Measurements from ENCODE around the gene EIF4G3.

EIF4G3 gene

GRCh38 chr1:20992322-20993056, 184.2 kb downstream of the EIF4G3 start:
- no peaks in the 10 kb centered on the region for H3K27me3 ChIP-seq (ENCODE audit: control insufficient read depth, insufficient read depth, low read length)
- H3K4me3 ChIP-seq (ENCODE audit: low read depth, low read length), result no peak overlapping the region
- H3K27ac ChIP-seq (ENCODE audit: low read depth, low read length), result no peak overlapping the region
- no peaks in the 10 kb centered on the region for H3K36me3 ChIP-seq (ENCODE audit: control insufficient read depth, insufficient read depth, low read length)
- no peak overlapping the region for H3K9ac ChIP-seq (ENCODE audit: low read depth, low read length)
- H3K9me3 ChIP-seq (ENCODE audit: control insufficient read depth, insufficient read depth, low read length), result no peaks in the 10 kb centered on the region
- H3K4me1 ChIP-seq (ENCODE audit: control insufficient read depth, insufficient read depth, low read length), result peaks cover 13% of the 10 kb centered on the region; the same call in 1 of the 2 replicates

GRCh38 chr1:20988943-20989342, 187.8 kb downstream of the EIF4G3 start:
- Histone ChIP-seq H3K4me3 (ENCODE audit: low read depth, low read length) (no peak overlapping the region), H3K36me3 (ENCODE audit: control insufficient read depth, insufficient read depth, low read length) (no peaks in the 10 kb centered on the region), H3K27ac (ENCODE audit: low read depth, low read length) (no peak overlapping the region), H3K9ac (ENCODE audit: low read depth, low read length) (no peak overlapping the region), H3K4me1 (ENCODE audit: control insufficient read depth, insufficient read depth, low read length) (peaks cover 13% of the 10 kb centered on the region; the same call in 1 of the 2 replicates), H3K27me3 (ENCODE audit: control insufficient read depth, insufficient read depth, low read length) (no peaks in the 10 kb centered on the region), H3K9me3 (ENCODE audit: control insufficient read depth, insufficient read depth, low read length) (no peaks in the 10 kb centered on the region)

GRCh38 chr1:20987831-20988825, 188.6 kb downstream of the EIF4G3 start:
- Histone ChIP-seq H3K9ac (ENCODE audit: low read depth, low read length) (no peak overlapping the region), H3K36me3 (ENCODE audit: control insufficient read depth, insufficient read depth, low read length) (no peaks in the 10 kb centered on the region)

GRCh38 chr1:20983297-20983889, 193.3 kb downstream of the EIF4G3 start:
- H3K27ac ChIP-seq (ENCODE audit: low read depth, low read length), result no peak overlapping the region
- no peaks in the 10 kb centered on the region for H3K9me3 ChIP-seq (ENCODE audit: control insufficient read depth, insufficient read depth, low read length)
- peaks cover 4% of the 10 kb centered on the region; the same call in 1 of the 2 replicates for H3K36me3 ChIP-seq (ENCODE audit: control insufficient read depth, insufficient read depth, low read length)
- no peak overlapping the region for H3K9ac ChIP-seq (ENCODE audit: low read depth, low read length)
- H3K27me3 ChIP-seq (ENCODE audit: control insufficient read depth, insufficient read depth, low read length), result no peaks in the 10 kb centered on the region
- H3K4me3 ChIP-seq (ENCODE audit: low read depth, low read length), result no peak overlapping the region
- no peaks in the 10 kb centered on the region for H3K4me1 ChIP-seq (ENCODE audit: control insufficient read depth, insufficient read depth, low read length)

More at GRCh38 chr1:20987831-20988825, 188.6 kb downstream of the EIF4G3 start:
- Histone ChIP-seq H3K27ac (ENCODE audit: low read depth, low read length) (no peak overlapping the region), H3K4me1 (ENCODE audit: control insufficient read depth, insufficient read depth, low read length) (peaks cover 8% of the 10 kb centered on the region; the same call in 1 of the 2 replicates), H3K27me3 (ENCODE audit: control insufficient read depth, insufficient read depth, low read length) (no peaks in the 10 kb centered on the region), H3K9me3 (ENCODE audit: control insufficient read depth, insufficient read depth, low read length) (no peaks in the 10 kb centered on the region), H3K4me3 (ENCODE audit: low read depth, low read length) (no peak overlapping the region)

GRCh38 chr1:20982316-20982715, 194.4 kb downstream of the EIF4G3 start:
- no peak overlapping the region for H3K27ac ChIP-seq (ENCODE audit: low read depth, low read length)
- no peak overlapping the region for H3K4me3 ChIP-seq (ENCODE audit: low read depth, low read length)
- no peak overlapping the region for H3K9ac ChIP-seq (ENCODE audit: low read depth, low read length)
- no peaks in the 10 kb centered on the region for H3K4me1 ChIP-seq (ENCODE audit: control insufficient read depth, insufficient read depth, low read length)
- H3K9me3 ChIP-seq (ENCODE audit: control insufficient read depth, insufficient read depth, low read length), result no peaks in the 10 kb centered on the region
- peaks cover 4% of the 10 kb centered on the region; the same call in 1 of the 2 replicates for H3K36me3 ChIP-seq (ENCODE audit: control insufficient read depth, insufficient read depth, low read length)
- no peaks in the 10 kb centered on the region for H3K27me3 ChIP-seq (ENCODE audit: control insufficient read depth, insufficient read depth, low read length)

GRCh38 chr1:20981915-20982314, 194.8 kb downstream of the EIF4G3 start:
- H3K27ac ChIP-seq (ENCODE audit: low read depth, low read length), result no peak overlapping the region
- no peaks in the 10 kb centered on the region for H3K27me3 ChIP-seq (ENCODE audit: control insufficient read depth, insufficient read depth, low read length)
- H3K4me3 ChIP-seq (ENCODE audit: low read depth, low read length), result no peak overlapping the region
- H3K9ac ChIP-seq (ENCODE audit: low read depth, low read length), result no peak overlapping the region
- peaks cover 4% of the 10 kb centered on the region; the same call in 1 of the 2 replicates for H3K36me3 ChIP-seq (ENCODE audit: control insufficient read depth, insufficient read depth, low read length)
- no peaks in the 10 kb centered on the region for H3K9me3 ChIP-seq (ENCODE audit: control insufficient read depth, insufficient read depth, low read length)
- no peaks in the 10 kb centered on the region for H3K4me1 ChIP-seq (ENCODE audit: control insufficient read depth, insufficient read depth, low read length)

- Histone ChIP-seq H3K9me3 (ENCODE audit: control insufficient read depth, insufficient read depth, low read length) (no peaks in the 10 kb centered on the region), H3K9ac (ENCODE audit: low read depth, low read length) (no peak overlapping the region), H3K4me3 (ENCODE audit: low read depth, low read length) (no peak overlapping the region), H3K36me3 (ENCODE audit: control insufficient read depth, insufficient read depth, low read length) (peaks cover 4% of the 10 kb centered on the region; the same call in 1 of the 2 replicates), H3K27ac (ENCODE audit: low read depth, low read length) (no peak overlapping the region), H3K4me1 (ENCODE audit: control insufficient read depth, insufficient read depth, low read length) (no peaks in the 10 kb centered on the region), H3K27me3 (ENCODE audit: control insufficient read depth, insufficient read depth, low read length) (no peaks in the 10 kb centered on the region)
These were observed 196.6 kb downstream of the EIF4G3 start for GRCh38 chr1:20980051-20980450.

GRCh38 chr1:20978413-20978812, 198.3 kb downstream of the EIF4G3 start:
- Histone ChIP-seq H3K4me3 (ENCODE audit: low read depth, low read length) (no peak overlapping the region), H3K9me3 (ENCODE audit: control insufficient read depth, insufficient read depth, low read length) (no peaks in the 10 kb centered on the region), H3K4me1 (ENCODE audit: control insufficient read depth, insufficient read depth, low read length) (no peaks in the 10 kb centered on the region), H3K27ac (ENCODE audit: low read depth, low read length) (no peak overlapping the region), H3K36me3 (ENCODE audit: control insufficient read depth, insufficient read depth, low read length) (peaks cover 7% of the 10 kb centered on the region; the same call in 1 of the 2 replicates), H3K27me3 (ENCODE audit: control insufficient read depth, insufficient read depth, low read length) (no peaks in the 10 kb centered on the region), H3K9ac (ENCODE audit: low read depth, low read length) (no peak overlapping the region)

- H3K9ac ChIP-seq (ENCODE audit: low read depth, low read length), result no peak overlapping the region
- no peak overlapping the region for H3K27ac ChIP-seq (ENCODE audit: low read depth, low read length)
- H3K27me3 ChIP-seq (ENCODE audit: control insufficient read depth, insufficient read depth, low read length), result no peaks in the 10 kb centered on the region
- no peaks in the 10 kb centered on the region for H3K9me3 ChIP-seq (ENCODE audit: control insufficient read depth, insufficient read depth, low read length)
- peaks cover 29% of the 10 kb centered on the region for H3K36me3 ChIP-seq (ENCODE audit: control insufficient read depth, insufficient read depth, low read length)
- no peak overlapping the region for H3K4me3 ChIP-seq (ENCODE audit: low read depth, low read length)
- no peaks in the 10 kb centered on the region for H3K4me1 ChIP-seq (ENCODE audit: control insufficient read depth, insufficient read depth, low read length)
These were observed 201.0 kb downstream of the EIF4G3 start for GRCh38 chr1:20975668-20976067.

- H3K36me3 ChIP-seq (ENCODE audit: control insufficient read depth, insufficient read depth, low read length), result peaks cover 29% of the 10 kb centered on the region
- no peak overlapping the region for H3K4me3 ChIP-seq (ENCODE audit: low read depth, low read length)
- H3K9me3 ChIP-seq (ENCODE audit: control insufficient read depth, insufficient read depth, low read length), result no peaks in the 10 kb centered on the region
- H3K27me3 ChIP-seq (ENCODE audit: control insufficient read depth, insufficient read depth, low read length), result no peaks in the 10 kb centered on the region
- H3K4me1 ChIP-seq (ENCODE audit: control insufficient read depth, insufficient read depth, low read length), result no peaks in the 10 kb centered on the region
- H3K9ac ChIP-seq (ENCODE audit: low read depth, low read length), result no peak overlapping the region
- no peak overlapping the region for H3K27ac ChIP-seq (ENCODE audit: low read depth, low read length)
These were observed 201.7 kb downstream of the EIF4G3 start for GRCh38 chr1:20974951-20975350.

Data from HUES48 (cell line).